HG02642 (cell line): Measurements from ENCODE around the gene GTSF1L.
A peak's percentile ranks its signal among the peaks of the same experiment; 100 is the strongest.

Experiments
- ATAC-seq: cut with Tn5 transposase; IDR thresholded peaks from one replicate; pipeline ENCODE4 v1.9.1; 2021; ENCODE audit warnings: mild to moderate bottlenecking; ENCODE audit not compliant: unreplicated experiment, poor library complexity

GTSF1L gene

GRCh38 chr20:43746344-43747137 is 19.7 kb upstream of the GTSF1L start:
- ATAC-seq = no peak

- ATAC-seq = no peak
These were observed 18.3 kb upstream of the GTSF1L start for GRCh38 chr20:43744966-43745730.

GRCh38 chr20:43744151-43744611 is 17.4 kb upstream of the GTSF1L start:
- ATAC-seq = no peak

GRCh38 chr20:43740642-43741041 is 13.8 kb upstream of the GTSF1L start:
- no peak for ATAC-seq

GRCh38 chr20:43739148-43739749 is 12.4 kb upstream of the GTSF1L start:
- ATAC-seq = no peak

- ATAC-seq = no peak
These were observed 11.1 kb upstream of the GTSF1L start for GRCh38 chr20:43737925-43738324.

GRCh38 chr20:43736588-43737158 is 9.9 kb upstream of the GTSF1L start:
- no peak for ATAC-seq

GRCh38 chr20:43731927-43732326 is 5.1 kb upstream of the GTSF1L start:
- ATAC-seq = no peak

- ATAC-seq = no peak
These were observed 4.7 kb upstream of the GTSF1L start for GRCh38 chr20:43731469-43731868.

GRCh38 chr20:43728686-43729255 is 2.0 kb upstream of the GTSF1L start:
- ATAC-seq = no peak

GRCh38 chr20:43727980-43728590 is 1.3 kb upstream of the GTSF1L start:
- ATAC-seq = peak; percentile 65

GRCh38 chr20:43726333-43726732 is 469 bp downstream of the GTSF1L start:
- ATAC-seq = no peak

GRCh38 chr20:43725666-43726065 is 1.1 kb downstream of the GTSF1L start:
- no peak for ATAC-seq

GRCh38 chr20:43724383-43724782 is 2.4 kb downstream of the GTSF1L start:
- ATAC-seq = no peak

GRCh38 chr20:43723735-43724134 is 3.1 kb downstream of the GTSF1L start:
- ATAC-seq = no peak

GRCh38 chr20:43723186-43723585 is 3.6 kb downstream of the GTSF1L start:
- ATAC-seq = no peak

GRCh38 chr20:43722153-43722505 is 4.7 kb downstream of the GTSF1L start:
- ATAC-seq = no peak

- ATAC-seq = no peak
These were observed 5.2 kb downstream of the GTSF1L start for GRCh38 chr20:43721429-43722152.

- ATAC-seq = no peak
These were observed 5.7 kb downstream of the GTSF1L start for GRCh38 chr20:43721097-43721428.

GRCh38 chr20:43720007-43720406 is 6.8 kb downstream of the GTSF1L start:
- no peak for ATAC-seq
